Caco-2 (cell line): ENCODE measurements around the gene RILP. TPM values are rescaled to one million over a fixed set of nuclear protein-coding genes. Genes with fewer than 3 reads are reported as not detected.

Experiments
- BruUV-seq: library from RNA; stranded (reverse); fragments of 400-500 nt; replicated peaks from 2 replicates; lab custom pipeline; 2021; lab: Mats Ljungman, UMichigan
- CTCF ChIA-PET: fragments of 300-600 bp; sonication (Branson Sonifier 250); formaldehyde crosslinking; loops from one replicate; lab custom pipeline; 2022; ENCODE audit warnings: antibody characterized with exemption; lab: Charles Lee
- POLR2A ChIA-PET: fragments of 300-600 bp; sonication (Branson Sonifier 250); formaldehyde crosslinking; loops from one replicate; lab custom pipeline; 2022; ENCODE audit warnings: antibody characterized with exemption; lab: Charles Lee
- DNase-seq, 2 experiments: peaks; one replicate each; pipeline versions ENCODE4 v3.0.0 to v3.0.0-alpha.2; 2020 to 2022
- H3K27me3 ChIP-seq: replicated peaks from 2 replicates; pipeline ENCODE4 v1.6.0; 2011; ENCODE audit warnings: low read length; ENCODE audit not compliant: control insufficient read depth, insufficient read depth
- H3K36me3 ChIP-seq: 2 replicates; pipeline ENCODE4 v1.5.1; 2011; ENCODE audit warnings: low read length; ENCODE audit not compliant: control insufficient read depth, insufficient read depth
- H3K4me1 ChIP-seq: fragments of 250-450 bp; sonication (Bioruptor Pico); 2 replicates; pipeline ENCODE4 v1.5.1; 2020; ENCODE audit warnings: mild to moderate bottlenecking
- H3K4me3 ChIP-seq: 2 replicates; pipeline ENCODE4 v1.5.1; 2011; ENCODE audit warnings: low read depth, mild to moderate bottlenecking, control low read depth, low read length
- H3K9me3 ChIP-seq: fragments of 250-450 bp; sonication (Bioruptor Pico); 2 replicates; pipeline ENCODE4 v1.5.1; 2020; ENCODE audit warnings: mild to moderate bottlenecking, moderate library complexity
- H3K27ac Mint-ChIP-seq: one replicate; pipeline ENCODE4 v1.8.0; 2022; ENCODE audit warnings: mixed read lengths; ENCODE audit not compliant: unreplicated experiment
- H3K27me3 Mint-ChIP-seq: one replicate; pipeline ENCODE4 v1.8.0; 2022; ENCODE audit warnings: mixed read lengths; ENCODE audit not compliant: insufficient read depth, unreplicated experiment
- H3K36me3 Mint-ChIP-seq: one replicate; pipeline ENCODE4 v1.8.0; 2022; ENCODE audit warnings: mild to moderate bottlenecking, mixed read lengths; ENCODE audit not compliant: insufficient read depth, unreplicated experiment
- H3K4me1 Mint-ChIP-seq: one replicate; pipeline ENCODE4 v1.8.0; 2022; ENCODE audit warnings: low read depth, mixed read lengths; ENCODE audit not compliant: unreplicated experiment
- H3K4me3 Mint-ChIP-seq: one replicate; pipeline ENCODE4 v1.8.0; 2022; ENCODE audit warnings: mild to moderate bottlenecking, moderate library complexity, mixed read lengths; ENCODE audit not compliant: unreplicated experiment
- H3K9me3 Mint-ChIP-seq: one replicate; pipeline ENCODE4 v1.8.0; 2022; ENCODE audit warnings: mixed read lengths; ENCODE audit not compliant: unreplicated experiment
- CTCF ChIP-seq, 2 experiments: fragments of 200-600 bp in 1 of 2; IDR thresholded peaks; 1 replicate in 1 of 2; 2 replicates in 1 of 2; pipeline versions ENCODE4 v1.5.1 to v1.8.0; 2011 to 2022; ENCODE audit warnings: antibody characterized with exemption in 1 of 2, control low read depth in 1 of 2, inconsistent platforms in 1 of 2, low read depth in 1 of 2, low read length in 1 of 2, mild to moderate bottlenecking in 1 of 2, moderate library complexity in 1 of 2; ENCODE audit not compliant: insufficient read depth in 1 of 2, severe bottlenecking in 1 of 2, unreplicated experiment in 1 of 2
- intact Hi-C: fragments of 100-400 bp; cut with micrococcal nuclease; formaldehyde crosslinking; loops from one replicate; pipeline ENCODE4 v1.10.0; 2022; ENCODE audit not compliant: unreplicated experiment
- total RNA-seq: library from RNA; stranded (reverse); gene quantifications from 2 replicates; pipeline ENCODE4 v1.2.3, GENCODE V29; 2022

The RILP gene
- total RNA-seq, 1 experiment from 2014 or later: 4.2 TPM

GRCh38 chr17:1645207-1646171, 4.2 kb downstream of the RILP start, which contains the start of gene SCARF1:
TSS of gene SCARF1 (minus strand) at chr17:1645732. CDS start at chr17:1645697, 35 bp downstream.
- CTCF ChIA-PET: interaction anchor here (0.6 kb wide), 1 partner anchor 124 kb away, joined by 3 read pairs; no protein-coding TSS in a partner anchor
- Mint-ChIP-seq H3K9me3 (no peaks in the 10 kb centered on the region), H3K27ac (peak within 1 kb of the TSS; percentile 39), H3K4me1 (no peaks in the 10 kb centered on the region), H3K27me3 (no peaks in the 10 kb centered on the region), H3K36me3 (peaks cover 15% of the 10 kb centered on the region), H3K4me3 (peak within 1 kb of the TSS; percentile 79)
- DNase-seq: no peak
- TF ChIP-seq CTCF (IDR thresholded peaks at IDR 0.05; ENCODE audit: insufficient read depth in 1 of 2, low read depth in 1 of 2, low read length in 1 of 2, severe bottlenecking in 1 of 2, unreplicated experiment in 1 of 2): no peak
- Histone ChIP-seq H3K4me3 (no peak within 1 kb of the TSS), H3K36me3 (peaks cover under 1% of the 10 kb centered on the region; the same call in 1 of the 2 replicates), H3K27me3 (no peaks in the 10 kb centered on the region), H3K4me1 (peaks cover 18% of the 10 kb centered on the region; the same call in 1 of the 2 replicates), H3K9me3 (no peaks in the 10 kb centered on the region)
- intact Hi-C loops: no loop called here
- BruUV-seq: no TSS peak
- POLR2A ChIA-PET: interaction anchor here (0.6 kb wide), 1 partner anchor 125 kb away, joined by 4 read pairs; no protein-coding TSS in a partner anchor

DNA sequence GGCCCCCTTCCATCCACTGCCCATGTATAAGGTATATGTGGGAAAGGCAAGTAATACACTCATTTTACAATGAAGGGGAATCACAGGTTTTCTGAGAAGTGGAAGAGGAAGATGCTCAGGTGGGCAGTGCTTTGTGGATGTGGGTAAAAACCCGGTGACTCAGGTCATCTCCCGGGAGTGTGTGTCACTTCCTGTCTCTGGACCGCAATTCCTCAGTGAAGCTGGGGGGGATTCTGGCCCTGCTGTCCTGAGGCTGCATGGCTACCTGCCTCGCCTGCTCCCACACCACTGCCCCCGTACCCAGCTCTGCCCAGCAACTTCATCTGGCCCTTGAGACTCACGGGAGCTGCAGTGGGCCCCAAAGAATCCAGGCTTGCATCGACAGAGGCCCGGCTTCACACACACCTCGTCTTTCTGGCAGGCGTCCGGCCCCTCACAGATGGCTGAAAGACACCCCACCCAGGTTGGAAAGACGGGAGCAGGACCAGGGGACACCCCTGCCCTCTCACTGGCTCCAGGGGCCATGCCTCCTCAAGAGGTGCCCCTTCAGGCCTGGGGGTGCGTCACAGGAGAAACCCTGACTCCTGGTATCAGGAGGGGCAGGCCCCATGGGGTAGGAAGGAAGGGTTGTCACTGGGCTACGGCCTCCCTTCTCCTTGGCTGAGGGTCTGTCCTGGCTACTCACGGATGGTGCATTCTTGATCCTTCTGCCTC, 5.0 kb downstream of the RILP start:
- no peak overlapping the region for H3K27ac Mint-ChIP-seq
- H3K27me3 Mint-ChIP-seq: no peaks in the 10 kb centered on the region
- Histone ChIP-seq H3K36me3 (no peaks in the 10 kb centered on the region; the same call in 1 of the 2 replicates), H3K4me1 (peaks cover 13% of the 10 kb centered on the region; the same call in 1 of the 2 replicates), H3K27me3 (no peaks in the 10 kb centered on the region), H3K4me3 (no peak overlapping the region), H3K9me3 (no peaks in the 10 kb centered on the region)
- H3K4me1 Mint-ChIP-seq: no peaks in the 10 kb centered on the region
- peaks cover 10% of the 10 kb centered on the region for H3K36me3 Mint-ChIP-seq
- no peak for TF ChIP-seq CTCF (IDR thresholded peaks at IDR 0.05; ENCODE audit: insufficient read depth in 1 of 2, low read depth in 1 of 2, low read length in 1 of 2, severe bottlenecking in 1 of 2, unreplicated experiment in 1 of 2)
- ChIA-PET CTCF (no interaction called here), POLR2A (no interaction called here)
- peak overlapping the region; percentile 79 for H3K4me3 Mint-ChIP-seq
- H3K9me3 Mint-ChIP-seq: no peaks in the 10 kb centered on the region
- DNase-seq: no peak
- intact Hi-C loops: no loop called here
- no TSS peak for BruUV-seq
